ENCODE data around the gene CORO2A. TPM values are rescaled to one million over a fixed set of nuclear protein-coding genes. Genes with fewer than 3 reads are reported as not detected.

The CORO2A gene
- total RNA-seq, 6 donors from 2014 or later: 10.5 to 22.8 (median 17.9) TPM

GRCh38 chr9:98097836-98098235 is 94.6 kb downstream of the CORO2A start:
- TF ChIP-seq EP300 (IDR thresholded peaks at IDR 0.05) (no peak), POLR2A (IDR thresholded peaks at IDR 0.05) (no peak), POLR2AphosphoS5 (IDR thresholded peaks at IDR 0.05) (no peak)
- TF ChIP-seq, protein P1, sequence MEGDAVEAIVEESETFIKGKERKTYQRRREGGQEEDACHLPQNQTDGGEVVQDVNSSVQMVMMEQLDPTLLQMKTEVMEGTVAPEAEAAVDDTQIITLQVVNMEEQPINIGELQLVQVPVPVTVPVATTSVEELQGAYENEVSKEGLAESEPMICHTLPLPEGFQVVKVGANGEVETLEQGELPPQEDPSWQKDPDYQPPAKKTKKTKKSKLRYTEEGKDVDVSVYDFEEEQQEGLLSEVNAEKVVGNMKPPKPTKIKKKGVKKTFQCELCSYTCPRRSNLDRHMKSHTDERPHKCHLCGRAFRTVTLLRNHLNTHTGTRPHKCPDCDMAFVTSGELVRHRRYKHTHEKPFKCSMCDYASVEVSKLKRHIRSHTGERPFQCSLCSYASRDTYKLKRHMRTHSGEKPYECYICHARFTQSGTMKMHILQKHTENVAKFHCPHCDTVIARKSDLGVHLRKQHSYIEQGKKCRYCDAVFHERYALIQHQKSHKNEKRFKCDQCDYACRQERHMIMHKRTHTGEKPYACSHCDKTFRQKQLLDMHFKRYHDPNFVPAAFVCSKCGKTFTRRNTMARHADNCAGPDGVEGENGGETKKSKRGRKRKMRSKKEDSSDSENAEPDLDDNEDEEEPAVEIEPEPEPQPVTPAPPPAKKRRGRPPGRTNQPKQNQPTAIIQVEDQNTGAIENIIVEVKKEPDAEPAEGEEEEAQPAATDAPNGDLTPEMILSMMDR (IDR thresholded peaks at IDR 0.05): no peak
- no peak for ATAC-seq (ENCODE audit: low FRiP score in 2 of 2)
- WGBS, 2 donors: 72 to 74% methylated on average over 4 of the region's 4 CpGs
- Histone ChIP-seq H3K36me3 (peaks cover 0 to 46% (median 18%) of the 10 kb centered on the region in 4 donors), H3K9me3 (no peaks in the 10 kb centered on the region), H3K4me1 (peaks cover 1 to 16% (median 10%) of the 10 kb centered on the region in 4 donors), H3K4me3 (no peak overlapping the region), H3K27me3 (no peaks in the 10 kb centered on the region), H3K27ac (no peak overlapping the region)
- no peak for DNase-seq

- H3K36me3 ChIP-seq: peaks cover 0 to 46% (median 18%) of the 10 kb centered on the region in 4 donors
Observed at GRCh38 chr9:98096091-98096490, 96.3 kb downstream of the CORO2A start.

GRCh38 chr9:98095401-98095800 is 97.0 kb downstream of the CORO2A start:
- TF ChIP-seq, protein P1 (IDR thresholded peaks at IDR 0.05): no peak
- TF ChIP-seq POLR2A (IDR thresholded peaks at IDR 0.05): no peak
- no peak for TF ChIP-seq EP300 (IDR thresholded peaks at IDR 0.05)
- TF ChIP-seq POLR2AphosphoS5 (IDR thresholded peaks at IDR 0.05): no peak
- Histone ChIP-seq H3K4me3 (no peak overlapping the region), H3K36me3 (peaks cover 0 to 46% (median 18%) of the 10 kb centered on the region in 4 donors), H3K9me3 (no peaks in the 10 kb centered on the region), H3K4me1 (peaks cover 0 to 5% (median 0%) of the 10 kb centered on the region in 4 donors), H3K27ac (no peak overlapping the region), H3K27me3 (no peaks in the 10 kb centered on the region)
- 88 to 91% methylated on average over 6 to 7 of the region's 7 CpGs for WGBS, 2 donors
- no peak for ATAC-seq (ENCODE audit: low FRiP score in 2 of 2)
- no peak for DNase-seq

More at GRCh38 chr9:98096091-98096490, 96.3 kb downstream of the CORO2A start:
- no peak for DNase-seq
- no peaks in the 10 kb centered on the region for H3K9me3 ChIP-seq
- no peak overlapping the region for H3K4me3 ChIP-seq
- WGBS, 2 donors: 97 to 99% methylated on average over 4 to 5 of the region's 5 CpGs
- peaks cover 0 to 5% (median 2%) of the 10 kb centered on the region in 4 donors for H3K4me1 ChIP-seq
- ATAC-seq (ENCODE audit: low FRiP score in 2 of 2): no peak
- no peaks in the 10 kb centered on the region for H3K27me3 ChIP-seq
- no peak overlapping the region for H3K27ac ChIP-seq
- TF ChIP-seq POLR2AphosphoS5 (IDR thresholded peaks at IDR 0.05): no peak

- Histone ChIP-seq H3K4me1 (peaks cover 0 to 3% (median 0%) of the 10 kb centered on the region in 4 donors), H3K36me3 (peaks cover 0 to 46% (median 18%) of the 10 kb centered on the region in 4 donors), H3K27me3 (no peaks in the 10 kb centered on the region), H3K9me3 (no peaks in the 10 kb centered on the region), H3K4me3 (no peak overlapping the region), H3K27ac (no peak overlapping the region)
- 90 to 93% methylated on average over 11 to 15 of the region's 16 CpGs for WGBS, 2 donors
- ATAC-seq (ENCODE audit: low FRiP score in 2 of 2): no peak
- no peak for TF ChIP-seq POLR2A (IDR thresholded peaks at IDR 0.05)
- TF ChIP-seq, protein P1 (IDR thresholded peaks at IDR 0.05): no peak
- TF ChIP-seq EP300 (IDR thresholded peaks at IDR 0.05): no peak
- TF ChIP-seq POLR2AphosphoS5 (IDR thresholded peaks at IDR 0.05): no peak
- no peak for DNase-seq
Observed at GRCh38 chr9:98094851-98095250, 97.6 kb downstream of the CORO2A start.

DNA sequence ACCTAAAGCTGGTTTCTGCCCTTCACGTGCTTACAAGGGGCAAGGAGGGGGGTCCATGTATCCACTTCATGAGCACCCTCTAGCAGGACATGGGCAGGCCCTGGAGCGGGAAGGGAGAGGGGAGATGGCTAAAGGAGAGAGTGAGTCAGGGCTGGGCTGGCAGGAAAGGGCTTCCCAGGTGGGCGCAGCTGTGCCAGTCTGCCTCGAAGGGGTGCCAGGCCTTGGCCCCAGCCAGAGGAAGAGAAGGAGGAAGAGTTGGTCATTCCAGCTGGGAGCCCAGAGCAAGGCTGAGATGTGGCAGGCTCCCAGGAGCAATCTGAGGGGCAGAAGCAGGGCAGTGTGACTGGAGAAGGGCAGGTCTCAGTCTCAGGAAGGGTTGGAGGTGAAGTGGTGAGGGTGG is 98.1 kb downstream of the CORO2A start:
- Histone ChIP-seq H3K27me3 (no peaks in the 10 kb centered on the region), H3K36me3 (peaks cover 0 to 40% (median 16%) of the 10 kb centered on the region in 4 donors), H3K4me3 (no peak overlapping the region), H3K27ac (no peak overlapping the region), H3K9me3 (no peaks in the 10 kb centered on the region), H3K4me1 (no peaks in the 10 kb centered on the region)
- WGBS, 2 donors: 80 to 87% methylated on average over 4 of the region's 4 CpGs
- TF ChIP-seq POLR2AphosphoS5 (IDR thresholded peaks at IDR 0.05): no peak
- no peak for TF ChIP-seq POLR2A (IDR thresholded peaks at IDR 0.05)
- no peak for TF ChIP-seq EP300 (IDR thresholded peaks at IDR 0.05)
- TF ChIP-seq, protein P1 (IDR thresholded peaks at IDR 0.05): no peak
- DNase-seq (no peak), ATAC-seq (ENCODE audit: low FRiP score in 2 of 2) (no peak)
